GM19395 (cell line): ENCODE results near the gene TMEM178A.
"Not testable (repeated sequence)": the region's sequence is repeated elsewhere in the genome, so short reads cannot be mapped to it uniquely, and the experiment has no call there.

Source experiments
- ATAC-seq: cut with Tn5 transposase; IDR thresholded peaks from one replicate; pipeline ENCODE4 v1.9.1; 2021; ENCODE audit warnings: mild to moderate bottlenecking, moderate library complexity; ENCODE audit not compliant: unreplicated experiment

Gene TMEM178A

DNA sequence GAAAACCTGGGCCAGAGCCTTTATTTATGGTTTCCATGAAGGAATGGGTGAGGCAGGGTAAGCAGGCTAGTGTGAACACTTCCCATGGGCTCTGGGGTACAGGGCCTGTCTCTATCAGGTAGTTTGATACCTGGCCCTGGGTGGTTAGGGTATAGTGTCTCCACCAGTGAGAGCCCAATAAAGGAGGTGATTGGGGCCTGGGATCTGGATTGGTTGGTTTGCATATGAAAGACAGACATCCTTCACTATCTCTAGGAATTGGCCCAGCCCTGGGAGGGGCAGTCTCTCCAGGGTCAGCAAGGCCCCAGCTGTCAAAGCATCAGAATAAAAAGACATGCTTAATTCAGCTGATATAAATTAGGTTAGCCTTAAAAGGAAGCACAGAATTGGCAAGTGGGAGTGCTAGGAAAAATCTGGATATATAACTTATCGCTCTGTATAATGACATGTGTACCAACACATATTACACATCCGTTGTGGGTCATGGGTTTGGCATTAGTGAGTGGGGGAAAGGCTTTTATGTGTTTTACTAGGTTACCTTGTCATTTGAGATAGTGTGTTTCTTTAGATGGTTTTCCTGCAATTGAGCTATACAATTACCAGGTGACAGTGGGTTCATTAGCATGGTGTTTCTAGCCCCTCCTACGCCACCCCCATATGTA lies 18.5 kb upstream of the TMEM178A start:
- no peak for ATAC-seq

DNA sequence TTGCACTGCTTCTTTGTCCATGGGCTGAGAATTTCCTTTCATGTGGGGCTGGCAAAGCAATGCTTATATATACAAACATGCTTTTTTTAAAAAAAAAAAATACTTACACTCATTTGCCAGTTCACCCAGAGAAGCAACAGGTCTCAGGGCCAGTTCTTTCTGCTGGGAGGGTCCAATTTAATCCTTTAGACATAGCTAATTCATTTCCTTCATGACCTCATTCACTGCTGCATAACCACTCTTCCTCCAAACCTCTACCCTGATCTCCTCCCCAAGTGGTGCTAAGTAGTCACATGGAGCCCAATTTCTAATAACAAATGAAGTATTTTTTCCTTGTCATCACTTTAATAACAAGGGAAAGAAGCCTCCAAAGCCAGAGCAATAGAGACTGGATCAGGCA lies 17.1 kb upstream of the TMEM178A start:
- no peak for ATAC-seq

DNA sequence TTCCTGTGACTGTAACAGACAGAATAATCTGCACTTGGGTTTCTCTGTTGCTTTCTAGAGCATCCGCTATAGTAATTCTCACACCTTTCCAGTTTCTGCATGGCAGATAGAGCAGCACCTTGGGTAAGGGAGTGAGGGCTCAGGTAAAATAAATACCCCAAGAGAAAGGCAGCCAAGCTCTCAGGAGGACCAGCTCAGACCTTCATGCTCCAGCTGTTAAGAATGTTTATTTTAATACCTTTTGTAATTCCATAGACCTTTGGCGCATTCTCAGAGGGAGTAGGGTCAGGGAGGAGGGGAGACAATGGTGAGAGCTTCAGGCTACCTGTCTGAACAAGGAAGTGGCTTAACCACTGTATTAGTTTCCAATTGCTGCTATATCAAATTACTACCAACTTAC lies 16.2 kb upstream of the TMEM178A start:
- ATAC-seq = no peak

DNA sequence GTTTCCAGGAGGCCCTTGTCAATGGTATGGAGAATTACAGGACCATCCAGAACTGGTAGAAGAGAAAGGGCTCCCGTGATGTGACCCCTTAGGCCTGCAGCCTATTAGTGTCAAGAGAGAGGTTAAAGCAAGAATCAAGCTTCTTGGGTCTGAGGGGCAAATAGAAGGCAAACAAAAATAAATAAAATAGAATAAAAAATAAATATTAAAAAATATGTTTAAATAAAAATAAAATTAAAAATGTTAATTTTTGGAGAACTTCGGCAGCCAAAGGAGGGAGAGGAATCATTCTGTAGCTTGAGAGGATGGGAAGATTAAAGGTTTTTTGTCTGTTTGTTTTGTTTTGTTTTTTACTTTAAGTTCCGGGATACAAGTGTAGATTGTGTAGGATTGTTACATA lies 15.2 kb upstream of the TMEM178A start:
- ATAC-seq = no peak

DNA sequence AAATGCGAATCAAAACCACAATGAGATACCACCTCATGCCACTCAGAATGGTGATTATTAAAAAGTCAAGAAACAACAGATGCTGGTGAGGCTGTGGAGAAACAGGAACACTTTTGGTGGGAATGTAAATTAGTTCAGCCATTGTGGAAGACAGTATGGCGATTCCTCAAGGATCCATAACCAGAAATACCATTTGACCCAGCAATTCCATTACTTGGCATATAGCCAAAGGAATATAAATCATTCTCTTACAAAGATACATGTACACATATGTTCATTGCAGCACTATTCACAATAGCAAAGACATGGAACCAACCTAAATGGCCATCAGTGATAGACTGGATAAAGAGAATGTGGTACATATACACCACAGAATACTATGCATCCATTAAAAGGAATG lies 9.5 kb upstream of the TMEM178A start:
- ATAC-seq = not testable (repeated sequence)

DNA sequence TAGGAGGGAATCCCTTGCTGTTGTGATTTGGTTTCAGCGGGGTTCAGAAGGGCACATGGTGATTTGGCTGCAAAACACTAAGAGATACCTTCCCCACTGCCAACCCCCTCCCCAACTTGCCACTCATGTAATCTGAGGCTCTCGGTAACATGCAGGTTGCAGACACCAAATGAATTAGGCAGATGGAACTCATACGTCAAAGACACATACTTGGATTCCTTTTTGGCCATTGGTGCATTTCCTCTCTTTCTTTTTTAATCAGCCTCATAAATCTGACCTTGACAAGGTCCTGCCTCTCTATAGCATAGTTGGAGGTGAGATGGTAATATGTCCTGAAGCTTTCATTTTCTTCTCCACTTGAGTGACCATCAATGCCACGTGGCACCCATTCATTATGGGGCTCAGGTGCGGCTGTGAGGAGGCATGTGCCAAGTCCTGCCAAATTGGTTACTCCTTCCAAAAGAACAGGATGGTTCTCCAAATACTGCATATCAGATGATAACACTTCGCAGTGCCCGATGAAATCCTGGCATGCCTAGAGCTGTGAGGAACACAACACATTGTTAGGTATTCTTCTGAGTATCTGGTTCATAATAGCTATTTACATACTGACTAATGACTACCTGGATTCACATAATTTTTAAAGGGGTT lies 8.3 kb upstream of the TMEM178A start:
- ATAC-seq = no peak

DNA sequence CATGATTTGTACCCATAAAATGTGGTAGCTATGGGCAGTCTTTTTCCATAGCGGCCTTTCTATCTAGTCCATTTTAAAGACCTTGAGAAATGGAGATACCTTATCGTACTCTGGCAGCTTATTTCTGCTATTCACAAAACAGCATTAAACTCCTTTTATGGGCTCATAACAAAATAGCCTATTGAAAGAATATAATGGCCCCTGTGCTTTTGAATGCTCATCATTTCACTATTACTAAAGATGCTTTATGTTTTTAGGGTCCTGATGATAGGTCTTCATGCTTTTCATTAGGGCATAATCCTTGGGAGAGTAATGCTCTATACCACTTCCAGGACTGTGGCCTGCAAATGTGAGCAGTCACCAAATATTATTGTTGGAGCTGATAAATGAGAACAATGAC lies 7.3 kb upstream of the TMEM178A start:
- no peak for ATAC-seq

DNA sequence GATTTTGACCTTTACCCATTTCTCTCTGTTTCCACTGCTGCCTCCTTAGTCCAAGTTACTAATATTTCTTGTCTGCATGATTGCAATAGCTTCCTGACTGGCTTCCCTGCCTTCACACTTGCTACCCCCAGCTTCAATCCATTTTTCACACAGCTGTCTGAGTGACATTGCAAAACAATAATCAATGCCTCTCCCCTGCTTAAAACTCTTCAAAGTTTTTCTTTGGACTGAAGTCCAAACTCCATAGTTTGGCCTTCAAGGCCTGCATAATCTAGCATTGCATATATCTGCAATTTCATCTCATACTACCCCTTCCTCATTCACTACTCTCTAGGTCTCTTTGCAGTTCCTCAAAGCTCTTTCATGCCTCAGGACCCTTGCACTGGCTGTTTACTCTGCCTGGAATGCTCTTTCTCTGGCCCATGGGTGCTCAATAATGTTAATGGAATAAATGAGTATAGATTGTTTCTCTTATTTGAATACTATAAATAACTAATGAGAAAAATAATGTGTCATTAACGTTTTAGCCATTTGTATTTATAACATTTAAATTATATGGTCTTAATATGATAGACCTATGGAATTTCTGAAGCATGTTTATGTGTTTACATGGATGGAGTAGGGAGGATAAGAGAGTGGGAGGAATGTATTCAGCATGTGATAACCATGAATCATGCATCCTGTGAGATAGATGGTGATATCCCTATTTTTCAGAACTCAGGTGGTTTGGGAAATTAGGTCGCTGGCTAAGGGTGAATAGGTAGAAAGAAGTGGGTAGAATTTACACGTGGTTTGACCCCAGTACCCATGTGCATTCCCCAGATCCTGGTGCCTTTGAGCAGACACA lies 5.7 kb upstream of the TMEM178A start:
- no peak for ATAC-seq

DNA sequence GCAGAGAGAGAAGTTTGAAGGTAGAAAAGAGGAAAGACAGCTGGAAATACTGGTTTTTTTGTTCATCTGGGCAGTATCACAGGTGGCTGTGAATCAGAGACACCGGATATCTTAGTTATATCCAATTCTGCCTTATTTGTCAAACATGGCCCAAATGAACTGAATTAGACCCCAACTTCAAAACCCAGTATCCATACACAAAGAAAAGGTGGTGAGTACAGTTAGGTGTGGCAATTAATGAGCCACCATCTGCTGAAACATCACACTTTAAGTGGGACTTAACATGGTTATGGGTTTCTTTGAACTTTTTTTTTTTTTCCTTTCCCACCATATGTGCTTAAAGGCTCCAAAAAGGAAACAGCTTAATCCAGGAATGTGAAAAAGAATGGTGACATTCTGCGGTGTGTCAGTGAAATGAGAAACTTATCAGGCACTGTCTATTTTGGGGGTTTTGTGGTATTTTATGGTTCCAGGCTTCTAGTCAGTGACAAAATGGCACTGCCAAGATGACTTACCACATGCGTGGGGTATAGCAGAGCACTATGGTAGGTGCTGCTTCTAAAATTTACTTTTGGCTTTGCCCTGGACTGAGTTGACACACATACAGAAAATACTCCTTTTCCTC lies 5.0 kb upstream of the TMEM178A start:
- ATAC-seq = no peak

DNA sequence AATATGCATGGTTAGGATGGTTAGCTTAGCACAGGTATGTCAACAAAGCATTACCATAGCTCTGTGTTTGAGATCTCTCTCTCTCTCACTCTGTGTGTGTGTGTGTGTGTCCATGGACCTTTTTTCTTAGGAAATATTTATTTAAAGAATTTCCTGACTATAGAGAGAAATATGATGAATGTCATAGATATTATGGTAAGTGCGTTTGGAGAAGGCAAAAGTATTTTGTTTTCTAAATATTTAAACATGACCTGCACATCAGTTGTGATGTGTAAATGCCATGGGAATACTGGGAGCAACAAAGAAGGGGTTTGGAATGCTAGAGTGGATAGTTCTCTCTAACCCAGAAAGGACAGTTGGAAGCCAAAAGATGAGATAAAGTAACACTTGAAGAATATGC lies 3.9 kb upstream of the TMEM178A start:
- ATAC-seq = no peak

DNA sequence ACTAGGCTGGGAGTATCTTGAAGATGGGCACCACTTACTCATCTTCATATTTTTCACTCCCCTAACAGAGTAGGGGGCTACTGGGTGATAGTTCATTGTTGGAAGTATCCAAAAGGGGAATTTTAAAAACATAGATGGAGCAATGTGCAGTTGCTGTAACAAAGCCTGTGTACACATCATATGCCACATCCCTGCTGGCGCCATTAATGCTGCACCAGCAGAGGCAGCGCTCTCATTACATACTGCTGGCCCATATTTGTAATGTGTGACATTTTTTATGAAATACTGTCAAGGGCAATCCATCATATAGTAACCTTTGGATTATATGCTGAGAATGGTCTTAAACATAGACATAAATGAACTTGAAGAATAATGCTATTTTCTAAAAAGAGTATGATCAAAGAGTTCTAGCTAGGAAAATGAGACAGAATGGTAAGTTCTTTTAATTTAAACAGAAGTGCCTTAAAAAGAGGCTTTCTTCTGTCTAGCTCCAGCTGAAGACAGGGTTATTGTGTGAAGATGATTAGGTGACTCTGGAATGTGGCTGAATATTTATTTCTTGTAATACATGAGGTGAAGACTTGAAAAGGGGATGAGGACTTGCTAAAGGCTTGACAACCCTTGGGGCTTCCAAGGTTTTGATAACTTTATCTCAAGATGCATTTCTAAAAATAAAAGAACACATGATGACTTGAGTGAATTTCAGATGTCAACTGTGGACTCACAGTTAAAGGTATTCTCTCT lies 2.4 kb upstream of the TMEM178A start:
- no peak for ATAC-seq

DNA sequence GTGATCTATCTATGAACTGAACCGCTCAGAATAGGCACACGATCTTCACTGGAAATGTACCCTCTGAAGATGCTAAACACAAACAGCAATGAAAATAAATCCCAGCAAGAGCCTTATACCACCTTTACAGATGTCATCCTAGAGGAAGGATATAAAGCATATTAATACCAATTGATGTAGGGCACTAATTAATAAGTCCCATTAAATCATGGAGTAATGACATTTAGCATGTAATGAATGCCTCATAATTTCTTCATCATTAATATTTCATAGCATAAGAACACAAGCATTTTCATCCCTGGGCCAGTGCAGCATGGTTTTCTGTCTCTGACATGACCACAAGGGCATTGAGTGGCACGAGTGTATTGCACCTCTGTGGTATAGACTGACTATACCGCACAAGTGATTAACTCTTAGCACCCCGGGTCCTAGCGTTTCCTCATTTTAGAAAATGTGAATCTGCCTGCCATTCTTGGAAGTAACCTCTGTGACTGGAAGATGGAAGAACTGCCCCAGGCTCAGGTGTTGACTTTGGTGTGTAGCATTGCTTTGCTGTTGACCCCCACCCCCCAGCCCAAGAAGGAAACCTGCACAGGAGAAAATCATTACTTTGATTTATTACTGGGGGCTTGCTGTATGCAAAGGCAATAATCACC lies 1.4 kb upstream of the TMEM178A start:
- no peak for ATAC-seq

DNA sequence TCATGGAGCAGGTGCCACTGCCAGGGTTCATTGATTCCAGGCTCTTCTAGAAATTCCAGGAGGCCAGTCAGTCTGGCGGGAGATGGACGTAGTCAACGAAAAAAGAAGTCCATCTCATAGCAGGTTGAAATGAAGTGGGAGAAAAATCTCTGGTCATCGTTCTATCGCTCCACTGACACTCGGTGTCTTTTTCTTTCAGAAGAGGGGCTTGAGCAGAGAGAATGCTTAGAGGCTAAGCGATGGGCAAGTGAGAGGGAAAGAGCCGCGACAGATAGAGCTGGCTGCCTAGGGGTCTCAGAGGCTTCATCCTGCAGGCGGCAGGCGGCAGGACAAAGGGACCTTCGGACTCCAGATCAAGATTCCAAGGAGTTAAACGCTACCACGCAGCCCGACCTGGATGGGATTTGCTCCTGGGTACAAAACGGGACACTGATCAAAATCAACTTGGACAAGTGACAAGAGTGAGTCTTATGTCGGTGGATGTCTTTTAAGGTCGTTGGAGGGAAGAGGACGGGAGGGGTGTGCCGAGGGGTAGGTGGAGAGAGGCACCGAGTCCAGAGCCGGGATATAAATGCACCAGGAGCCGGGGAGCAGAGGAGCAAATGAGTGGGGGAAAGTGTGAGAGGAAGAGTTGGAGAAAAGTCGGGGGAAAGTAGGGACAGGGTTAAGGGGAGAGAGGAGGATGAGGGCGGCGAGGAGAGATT lies 677 bp upstream of the TMEM178A start:
- no peak for ATAC-seq

DNA sequence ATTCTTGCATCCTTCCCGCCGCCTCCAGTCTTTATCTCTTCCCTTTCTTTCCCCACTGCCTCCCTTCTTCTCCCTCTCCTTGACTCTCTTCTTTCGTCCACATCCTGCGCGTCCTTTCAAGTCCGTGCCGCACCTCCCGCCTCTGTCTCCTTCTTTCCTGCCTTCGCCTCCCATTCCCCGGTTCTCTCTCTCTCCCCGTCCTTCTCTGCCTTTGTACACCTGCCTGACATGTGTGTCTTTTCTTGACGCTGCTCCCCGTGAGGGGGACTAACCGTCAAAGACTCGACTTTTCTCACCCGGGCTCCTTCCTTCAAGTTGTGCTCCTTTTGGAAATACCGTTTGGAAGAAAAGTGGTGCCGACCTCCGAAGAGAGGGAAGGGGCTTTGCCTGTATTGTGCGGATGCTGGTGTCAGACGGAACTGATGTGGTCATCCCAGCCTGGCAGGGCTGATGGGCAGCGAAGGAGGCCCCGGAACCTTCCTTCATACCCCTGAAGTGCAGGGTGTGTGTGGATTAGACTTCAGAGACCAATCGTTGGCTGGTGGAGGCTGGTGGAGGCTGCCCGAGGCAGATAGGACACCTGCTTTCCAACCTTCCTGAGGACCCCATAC lies 879 bp downstream of the TMEM178A start:
- ATAC-seq = no peak

DNA sequence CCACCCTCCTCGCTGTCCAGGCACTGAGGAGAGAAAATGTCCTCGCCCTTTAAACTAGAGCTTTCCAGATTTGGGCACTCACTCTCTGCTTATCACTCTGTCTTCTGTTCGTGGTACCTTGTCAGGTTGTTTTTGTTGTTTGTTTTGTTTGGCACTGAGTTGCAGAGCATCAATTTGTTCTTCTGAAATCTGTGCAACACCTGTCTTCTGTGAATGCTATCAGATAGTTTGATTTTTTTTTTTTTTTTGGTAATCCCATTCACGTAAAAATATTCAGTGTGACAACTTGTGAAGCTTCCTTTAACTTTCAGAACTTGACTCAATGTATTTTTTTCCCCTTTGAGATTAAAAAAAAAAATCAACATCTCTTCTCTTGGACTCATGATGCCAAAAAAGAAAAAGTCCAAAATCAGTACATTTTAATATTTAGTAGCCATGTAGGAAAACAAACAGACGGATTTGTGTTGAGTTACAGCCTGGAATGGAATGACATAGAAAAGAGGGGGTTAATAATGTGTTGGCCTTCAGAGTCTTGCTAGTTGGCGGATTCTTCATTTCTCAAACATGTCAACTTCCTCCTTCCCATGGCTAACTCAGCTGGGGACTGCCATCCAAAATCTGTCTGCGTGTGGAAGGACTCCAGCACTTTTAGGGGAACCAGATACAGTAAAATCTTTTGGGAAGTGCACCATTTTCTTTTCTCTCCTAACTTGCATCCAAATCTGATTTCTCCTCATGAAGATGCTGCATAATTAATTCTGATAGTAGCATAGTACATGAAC lies 1.6 kb downstream of the TMEM178A start:
- no peak for ATAC-seq

DNA sequence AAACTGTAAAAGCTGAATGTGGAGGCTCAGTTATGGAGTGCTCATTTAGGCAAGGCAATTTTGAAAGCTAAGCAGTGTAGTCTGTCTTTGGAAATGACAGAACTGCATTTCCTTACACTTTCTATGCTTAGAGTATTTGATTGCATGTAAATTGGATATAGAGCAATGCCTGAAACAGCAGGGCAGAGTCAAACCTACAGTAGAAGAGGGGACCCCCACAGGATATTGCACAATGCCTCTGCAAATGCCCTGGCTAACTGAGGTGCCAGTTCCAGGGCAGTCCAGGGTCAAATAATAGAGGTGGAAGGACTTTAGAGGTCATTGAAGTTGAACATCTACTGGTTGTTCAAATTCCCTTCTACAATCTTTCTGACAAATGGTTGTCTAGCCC lies 2.2 kb downstream of the TMEM178A start:
- ATAC-seq = no peak

DNA sequence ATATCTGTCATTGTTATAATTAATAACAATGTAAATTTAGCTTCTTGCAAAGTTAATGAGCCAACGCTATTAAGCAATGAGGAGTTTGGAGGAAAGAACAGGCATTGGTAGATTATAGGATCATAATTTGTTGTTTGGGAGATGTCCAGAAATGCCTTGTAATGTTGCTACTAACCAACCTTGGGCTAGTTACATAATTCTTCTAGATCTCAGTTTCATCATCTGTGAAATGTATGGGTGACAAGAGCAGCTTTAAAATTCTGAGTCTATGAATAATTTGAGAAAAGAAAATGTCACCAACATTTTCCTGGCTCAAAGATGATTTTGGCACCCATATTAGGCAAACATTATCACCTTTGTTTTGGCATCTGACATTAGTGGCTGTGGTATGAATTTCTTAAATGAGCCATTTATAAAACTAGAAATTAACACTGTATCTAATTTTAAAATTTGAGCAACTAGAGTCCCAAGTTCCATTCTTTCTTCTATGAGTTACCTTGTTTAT lies 2.9 kb downstream of the TMEM178A start:
- no peak for ATAC-seq

DNA sequence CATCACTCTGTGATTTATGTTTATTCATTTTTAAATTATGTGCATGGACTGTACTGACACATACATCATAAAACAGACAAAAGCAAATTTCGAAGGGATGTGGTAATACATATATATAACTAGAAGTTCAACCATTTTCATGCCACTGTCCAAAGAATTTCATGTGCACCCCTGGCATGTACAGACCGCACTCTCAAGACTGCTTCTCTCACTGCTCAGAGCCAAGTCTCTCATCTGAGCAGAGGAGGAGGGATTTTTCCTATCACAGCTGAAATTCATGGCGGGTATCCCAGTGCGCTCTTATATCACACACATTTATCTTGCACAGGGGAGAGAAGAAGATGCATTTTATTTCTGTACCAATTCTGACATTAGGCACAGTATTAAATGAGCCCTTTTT lies 5.9 kb downstream of the TMEM178A start:
- no peak for ATAC-seq
